Stimulated activated CD4-positive, alpha-beta T cell treated with anti-CD3 and anti-CD28 coated beads, Interleukin-2, amount 100 ng/mL, for 48 hours (primary cell): ENCODE data around the gene USP40.

Experiments
- DNase-seq, 2 donors: peaks; one replicate each; pipeline ENCODE4 v3.0.0-alpha.2; 2020

Gene USP40

GRCh38 chr2:233551491-233551890 is 15.1 kb downstream of the USP40 start:
- no peak for DNase-seq

DNA sequence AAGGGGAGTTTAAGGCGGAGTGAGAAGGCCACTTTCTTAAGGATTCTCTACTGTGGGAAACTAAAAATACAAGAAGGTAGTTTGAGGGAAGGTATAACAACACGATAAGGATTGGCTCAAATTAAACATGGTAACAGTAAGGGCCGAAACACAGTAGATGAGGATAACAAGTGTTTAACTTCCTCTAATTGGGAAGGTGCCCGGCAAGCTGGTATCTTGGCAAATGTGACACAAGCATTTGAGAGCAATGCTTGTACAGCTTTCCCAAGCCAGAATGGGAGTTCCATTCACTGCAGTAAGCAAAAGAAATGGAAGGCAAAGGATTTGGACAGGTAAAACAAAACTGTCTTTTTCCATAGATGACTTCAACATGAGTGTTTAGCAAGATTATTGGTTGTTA is 19.8 kb downstream of the USP40 start:
- no peak for DNase-seq

DNA sequence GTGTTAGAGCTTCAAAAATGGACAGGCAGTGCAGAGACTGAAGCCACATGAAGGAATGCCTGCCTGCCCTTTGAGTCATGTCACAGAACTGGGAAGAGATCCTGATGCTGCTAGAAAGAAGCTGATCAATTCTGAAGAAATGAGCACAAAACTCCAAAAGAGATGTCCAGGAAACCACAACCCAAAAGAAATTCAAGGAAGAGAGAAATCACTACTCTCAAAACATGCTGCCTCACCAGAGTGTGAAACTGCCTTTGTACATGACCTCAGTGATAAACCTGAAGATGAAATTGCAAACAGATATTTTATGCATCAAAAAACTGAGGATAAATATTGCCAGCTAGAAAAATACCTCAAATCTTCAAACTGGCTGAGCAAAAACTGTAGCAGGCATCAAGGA is 20.5 kb downstream of the USP40 start:
- DNase-seq, result no peak

DNA sequence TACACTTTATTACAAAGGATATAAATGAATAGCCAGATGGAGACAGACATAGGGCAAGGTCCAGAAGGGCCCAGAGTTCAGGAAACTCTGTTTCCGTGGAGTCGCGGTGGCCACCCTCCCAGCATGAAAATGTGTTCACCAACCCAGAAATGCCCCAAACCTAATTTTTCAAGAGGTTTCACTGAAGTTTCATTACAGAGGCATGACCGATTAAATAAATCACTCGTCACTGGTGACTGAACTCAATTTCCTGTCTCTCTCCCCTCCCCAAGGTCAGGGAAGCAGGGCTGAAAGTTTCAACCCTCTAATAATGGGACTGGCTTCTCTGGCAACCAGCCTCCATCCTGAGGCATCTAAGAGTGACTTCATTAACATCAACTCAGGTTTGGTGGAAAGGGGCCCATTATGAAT is 22.4 kb downstream of the USP40 start:
- no peak for DNase-seq

DNA sequence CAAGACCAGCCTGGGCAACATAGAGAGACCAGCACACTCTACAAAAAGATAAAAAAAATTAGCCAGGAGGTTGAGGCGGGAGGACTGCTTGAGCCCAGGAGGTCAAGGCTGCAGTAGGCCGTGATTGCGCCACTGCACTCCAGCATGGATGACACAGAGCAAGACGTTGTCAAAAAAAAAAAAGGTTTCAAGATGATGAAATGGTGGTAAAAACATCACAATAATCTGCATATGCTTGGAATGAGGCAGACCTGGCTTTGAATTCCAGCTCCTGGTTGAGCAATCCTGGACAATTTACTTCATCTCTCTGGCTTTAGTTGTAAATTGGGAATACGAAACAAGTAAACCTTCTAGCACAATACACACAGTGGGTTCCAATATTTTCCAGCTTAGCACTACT is 24.1 kb downstream of the USP40 start:
- DNase-seq, result no peak

- no peak for DNase-seq
Observed at GRCh38 chr2:233538741-233539140, 27.8 kb downstream of the USP40 start.

DNA sequence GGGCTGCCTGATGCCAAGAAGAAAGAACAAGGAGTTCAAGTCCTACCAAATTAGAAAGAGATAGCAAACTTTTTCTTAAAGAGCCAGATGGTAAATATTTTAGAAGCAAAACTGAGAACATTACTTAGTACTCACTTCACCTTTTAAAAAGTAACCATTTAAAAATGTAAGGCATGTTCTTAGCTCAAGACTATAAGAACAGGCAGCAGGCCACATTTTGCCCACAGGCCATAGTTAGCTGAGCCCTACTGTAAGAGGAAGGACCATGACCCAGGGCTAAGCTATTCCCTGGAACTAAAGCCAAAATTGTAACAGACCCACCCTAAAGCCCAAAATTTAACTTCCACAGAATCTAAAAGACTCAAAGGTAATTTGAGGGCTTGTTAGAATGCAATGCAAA is 31.3 kb downstream of the USP40 start:
- DNase-seq, result no peak

- DNase-seq, result no peak
Observed at GRCh38 chr2:233532971-233533370, 33.6 kb downstream of the USP40 start.

- DNase-seq, result no peak
Observed at GRCh38 chr2:233531955-233532354, 34.6 kb downstream of the USP40 start.

DNA sequence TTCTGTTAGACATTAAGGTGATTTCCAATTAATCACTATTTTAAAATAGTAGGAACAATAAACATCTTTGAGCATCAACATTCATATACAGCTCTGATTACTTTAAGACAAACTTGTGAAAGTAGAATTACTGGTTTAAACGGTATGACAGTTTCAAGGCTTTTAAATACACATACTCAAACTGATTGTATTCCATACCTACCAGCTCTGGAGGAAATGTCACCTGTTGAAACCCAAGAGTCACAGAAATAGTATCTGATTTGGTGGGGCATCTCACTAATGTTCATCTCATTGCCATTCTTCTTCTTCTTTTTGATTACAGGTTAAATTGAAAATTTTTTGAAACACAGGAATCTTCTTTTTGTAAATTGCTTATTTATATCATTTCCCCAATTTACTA is 36.2 kb downstream of the USP40 start:
- no peak for DNase-seq

DNA sequence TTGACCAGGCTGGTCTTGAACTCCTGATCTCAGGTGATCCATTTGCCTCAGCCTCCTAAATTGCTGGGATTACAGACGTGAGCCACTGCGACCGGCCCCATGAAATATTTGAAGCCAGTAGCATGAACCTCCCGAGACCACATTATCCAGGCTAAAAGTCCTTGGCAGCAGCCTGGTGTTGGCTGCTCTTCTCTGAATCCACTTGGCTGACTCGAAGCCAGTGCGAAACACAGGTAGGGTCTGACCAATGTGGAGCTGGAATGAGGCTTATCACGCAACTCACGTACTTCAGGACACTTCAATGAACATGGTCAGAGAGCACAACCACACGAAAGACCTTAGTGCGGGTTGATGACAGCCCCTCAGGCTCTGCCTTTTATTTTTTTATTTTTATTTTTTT is 38.4 kb downstream of the USP40 start:
- no peak for DNase-seq

DNA sequence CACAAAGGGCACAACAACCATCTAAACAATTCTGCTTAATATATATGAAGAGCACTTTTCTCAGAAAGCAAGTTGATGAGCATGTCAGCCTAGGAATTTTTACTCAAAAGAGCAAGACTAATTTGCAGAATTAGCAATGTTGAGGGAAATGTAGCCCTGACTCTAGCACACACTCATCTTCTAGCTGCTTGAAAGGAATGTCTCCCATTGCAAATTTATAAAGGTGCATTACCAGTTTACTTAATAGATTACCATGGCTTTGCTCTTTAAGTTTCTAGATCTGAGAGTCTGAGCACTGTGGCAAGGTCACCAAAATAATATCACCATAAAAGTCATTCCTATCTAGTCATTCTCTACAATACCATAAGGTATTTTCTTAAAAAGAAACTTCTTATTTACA is 40.8 kb downstream of the USP40 start:
- no peak for DNase-seq

GRCh38 chr2:233519787-233520611 is 46.6 kb downstream of the USP40 start:
- no peak for DNase-seq

- DNase-seq, result no peak
Observed at GRCh38 chr2:233513953-233514655, 52.5 kb downstream of the USP40 start.

- DNase-seq, result no peak
Observed at GRCh38 chr2:233503947-233504637, 62.5 kb downstream of the USP40 start.

DNA sequence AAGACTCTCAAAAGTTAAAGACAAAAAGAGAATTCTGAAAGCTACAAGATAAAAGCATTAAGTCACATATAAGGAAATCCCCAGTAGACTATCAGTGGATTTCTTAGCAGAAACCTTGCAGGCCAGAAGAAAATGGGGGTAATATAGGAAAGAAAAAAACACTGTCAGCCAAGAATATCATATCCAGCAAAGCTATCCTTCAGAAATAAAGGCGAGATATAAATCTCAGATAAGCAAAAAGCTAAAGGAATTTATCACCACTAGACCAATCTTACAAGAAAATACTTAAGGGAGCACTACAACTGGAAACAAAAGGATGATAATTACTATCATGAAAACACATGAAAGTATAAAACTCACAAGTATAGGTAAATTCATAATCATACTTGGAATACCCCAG is 63.1 kb downstream of the USP40 start:
- no peak for DNase-seq

GRCh38 chr2:233501198-233502076 is 65.1 kb downstream of the USP40 start:
- DNase-seq, result no peak

DNA sequence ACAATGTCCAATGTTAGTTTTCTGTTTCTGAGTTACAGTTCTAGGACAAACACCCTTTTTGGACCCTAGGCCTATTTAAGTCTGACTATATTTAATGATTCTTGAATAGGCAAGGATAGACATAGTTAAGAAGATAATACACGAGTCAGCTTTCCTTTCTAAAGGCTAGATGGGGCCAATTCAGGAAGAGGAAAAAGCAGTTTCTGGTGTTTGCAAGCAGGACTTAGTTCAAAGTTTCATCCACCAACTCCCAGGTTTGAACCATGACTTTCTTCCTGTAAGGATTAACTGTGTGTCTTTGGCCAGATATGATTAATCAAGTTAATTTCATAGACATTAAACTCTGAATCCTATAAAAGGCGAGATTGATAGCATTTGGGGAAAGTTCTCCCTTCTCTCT is 66.7 kb downstream of the USP40 start:
- no peak for DNase-seq

GRCh38 chr2:233498126-233498525 is 68.5 kb downstream of the USP40 start:
- DNase-seq, result no peak

DNA sequence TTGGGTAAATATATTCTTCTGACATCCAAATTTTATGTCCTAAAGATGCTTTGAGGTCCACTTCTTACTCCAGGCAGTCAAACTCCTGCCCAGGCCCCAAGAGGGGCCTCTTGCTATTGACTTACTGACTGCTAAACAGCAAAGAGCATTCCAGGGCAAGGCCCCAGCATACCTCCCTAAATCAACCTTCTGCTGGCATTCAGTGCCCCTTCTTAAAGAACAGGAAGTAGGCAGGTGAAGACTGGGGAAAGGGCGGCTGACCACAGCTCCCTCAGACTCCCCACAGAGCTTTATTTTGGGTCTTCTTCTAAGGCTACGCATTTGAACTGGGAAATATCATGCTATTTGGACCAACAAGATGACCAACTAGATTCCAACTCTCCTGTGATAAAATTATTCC is 68.9 kb downstream of the USP40 start:
- no peak for DNase-seq

- DNase-seq, result no peak
Observed at GRCh38 chr2:233495503-233496496, 70.8 kb downstream of the USP40 start.

GRCh38 chr2:233492751-233493150 is 73.8 kb downstream of the USP40 start:
- no peak for DNase-seq
